GM18508 (cell line): ENCODE measurements around the gene TP53BP1.

Source experiments
- ATAC-seq: cut with Tn5 transposase; IDR thresholded peaks from one replicate; pipeline ENCODE4 v1.9.1; 2021; ENCODE audit warnings: moderate number of reproducible peaks; ENCODE audit not compliant: insufficient read depth, unreplicated experiment

TP53BP1 gene

DNA sequence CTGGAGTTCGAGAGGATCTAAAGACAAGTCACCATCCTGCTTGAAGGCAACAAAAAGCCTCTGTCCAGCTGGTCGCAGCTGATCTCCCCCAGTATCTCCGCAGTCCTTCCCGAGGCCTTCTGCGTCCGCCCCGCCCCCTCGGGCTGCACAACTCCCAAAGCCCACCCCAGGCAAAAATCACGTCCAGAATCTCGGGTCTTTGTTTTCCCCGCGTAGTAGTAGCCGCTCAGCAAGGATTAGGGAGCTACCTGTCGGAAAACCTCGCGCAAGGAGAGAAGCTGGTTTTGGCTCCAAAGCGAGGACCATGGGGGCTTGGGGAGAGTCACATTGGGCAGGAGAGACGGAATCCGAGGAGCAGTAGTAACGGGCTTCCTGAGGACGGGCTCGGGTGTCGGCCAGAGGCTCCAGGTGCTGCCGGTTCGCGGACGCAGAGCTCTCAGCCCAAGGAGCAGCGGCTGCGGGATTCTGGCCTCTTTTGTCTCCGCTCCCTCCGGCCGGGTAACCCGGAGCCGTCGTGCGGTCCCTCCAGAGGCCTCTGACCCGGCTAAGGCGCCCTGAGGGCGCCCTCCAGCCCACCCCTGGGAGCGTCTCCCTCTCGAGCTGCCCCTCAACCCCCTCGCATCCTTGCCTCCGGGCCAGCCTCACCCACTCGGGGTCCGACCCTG lies 122.5 kb downstream of the TP53BP1 start:
- ATAC-seq, result no peak

- no peak for ATAC-seq
Observed at GRCh38 chr15:43361313-43361903, 131.5 kb downstream of the TP53BP1 start.

DNA sequence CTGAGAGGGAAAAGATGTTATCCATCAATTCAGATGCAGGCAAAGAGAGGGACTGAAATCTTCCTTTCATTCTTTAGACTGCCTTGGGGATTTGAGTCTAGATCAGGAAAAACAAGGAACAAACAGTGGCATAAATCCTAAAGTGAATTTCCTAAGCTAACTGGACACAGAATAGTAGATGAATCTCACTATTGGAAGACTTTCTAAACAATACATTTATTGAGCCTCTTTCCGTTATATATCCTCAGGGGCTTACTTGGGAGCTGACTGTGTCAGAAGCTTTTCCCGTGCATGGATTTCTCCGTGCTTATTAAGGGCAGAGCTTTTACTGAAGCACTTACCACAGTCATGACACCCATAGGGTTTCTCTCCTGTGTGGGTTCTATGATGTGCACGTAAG lies 132.1 kb downstream of the TP53BP1 start:
- no peak for ATAC-seq
